HepG2 (cell line): ENCODE measurements around the gene PGS1. TPM values are rescaled to one million over a fixed set of nuclear protein-coding genes. Genes with fewer than 3 reads are reported as not detected.

Experiments
- CREM ChIP-seq, 2 experiments: sonication (generic) in 1 of 2; formaldehyde crosslinking in 1 of 2; IDR thresholded peaks; 2 replicates each; pipeline versions ENCODE4 v1.4.0 to v1.6.1; 2016 to 2020; ENCODE audit warnings: antibody characterized with exemption in 1 of 2, mild to moderate bottlenecking in 1 of 2, missing genetic modification reagents in 1 of 2
- HOXA9 ChIP-seq: sonication (generic); formaldehyde crosslinking; IDR thresholded peaks from 2 replicates; pipeline ENCODE4 v1.8.1; 2022; ENCODE audit warnings: missing genetic modification reagents, mild to moderate bottlenecking, moderate library complexity, borderline replicate concordance
- KLF6 ChIP-seq: IDR thresholded peaks from 2 replicates; pipeline ENCODE4 v1.8.0; 2016; ENCODE audit warnings: missing biosample characterization, missing genetic modification reagents
- PPARG ChIP-seq: conservative IDR thresholded peaks from 2 replicates; pipeline ENCODE4 v1.6.1; 2016; ENCODE audit warnings: missing biosample characterization, missing genetic modification reagents
- SMAD1 ChIP-seq: sonication (generic); formaldehyde crosslinking; IDR thresholded peaks from 2 replicates; pipeline ENCODE4 v1.4.0; 2020; ENCODE audit warnings: missing genetic modification reagents, low read depth, mild to moderate bottlenecking, borderline replicate concordance
- TMF1 ChIP-seq: sonication (generic); formaldehyde crosslinking; IDR thresholded peaks from 2 replicates; pipeline ENCODE4 v1.8.1; 2022; ENCODE audit warnings: low read depth, missing genetic modification reagents
- ZFP37 ChIP-seq: sonication (generic); formaldehyde crosslinking; IDR thresholded peaks from 2 replicates; pipeline ENCODE4 v1.4.0; 2020; ENCODE audit warnings: missing genetic modification reagents, borderline replicate concordance
- ZNF30 ChIP-seq: sonication (generic); formaldehyde crosslinking; IDR thresholded peaks from 2 replicates; pipeline ENCODE4 v1.5.0; 2020; ENCODE audit warnings: mild to moderate bottlenecking, missing genetic modification reagents
- ZNF337 ChIP-seq: sonication (generic); formaldehyde crosslinking; IDR thresholded peaks from 2 replicates; pipeline ENCODE4 v1.5.1; 2020; ENCODE audit warnings: missing genetic modification reagents, low read depth, mild to moderate bottlenecking, borderline replicate concordance
- ZNF501 ChIP-seq: sonication (generic); formaldehyde crosslinking; IDR thresholded peaks from 2 replicates; pipeline ENCODE4 v1.5.1; 2020; ENCODE audit warnings: mild to moderate bottlenecking, moderate library complexity, missing genetic modification reagents
- ZNF552 ChIP-seq: sonication (generic); formaldehyde crosslinking; IDR thresholded peaks from 2 replicates; pipeline ENCODE4 v1.9.0; 2022; ENCODE audit warnings: missing genetic modification reagents, mild to moderate bottlenecking, borderline replicate concordance
- ZNF567 ChIP-seq: sonication (generic); formaldehyde crosslinking; IDR thresholded peaks from 2 replicates; pipeline ENCODE4 v1.8.1; 2023; ENCODE audit warnings: mild to moderate bottlenecking, missing genetic modification reagents, borderline replicate concordance
- ZNF572 ChIP-seq: sonication (generic); formaldehyde crosslinking; IDR thresholded peaks from 2 replicates; pipeline ENCODE4 v1.5.1; 2020; ENCODE audit warnings: mild to moderate bottlenecking, missing genetic modification reagents
- ZNF775 ChIP-seq: sonication (generic); formaldehyde crosslinking; IDR thresholded peaks from 2 replicates; pipeline ENCODE4 v1.4.0; 2020; ENCODE audit warnings: missing genetic modification reagents, mild to moderate bottlenecking, moderate library complexity, borderline replicate concordance
- ZNF780A ChIP-seq: sonication (generic); formaldehyde crosslinking; IDR thresholded peaks from 2 replicates; pipeline ENCODE4 v1.8.0; 2022; ENCODE audit warnings: mild to moderate bottlenecking, missing genetic modification reagents, moderate library complexity
- ZNF816 ChIP-seq: sonication (generic); formaldehyde crosslinking; IDR thresholded peaks from 2 replicates; pipeline ENCODE4 v1.8.0; 2022; ENCODE audit warnings: missing genetic modification reagents, mild to moderate bottlenecking, borderline replicate concordance
- polyA plus RNA-seq, 8 experiments: library from polyadenylated mRNA; depleted of rRNA in 3 of 8; stranded (reverse) in 7 of 8; unstranded in 1 of 8; fragments of >200 nt; fragmentation: Illumina TruSeq in 4 of 8; extraction: Trizol in 4 of 8; gene quantifications; 2 replicates each; pipeline versions ENCODE4 v1.2.1 to v1.2.3, GENCODE V29; 2011 to 2016; ENCODE audit warnings: low read depth in 4 of 8, missing spikeins in 1 of 8, mixed read lengths in 1 of 8; ENCODE audit not compliant: insufficient read depth in 1 of 8
- total RNA-seq, 5 experiments: library from RNA; depleted of rRNA; stranded (reverse); fragments of >200 nt; fragmentation: Illumina TruSeq; extraction: Trizol; gene quantifications; 2 replicates each; pipeline ENCODE4 v1.2.3, GENCODE V29; 2016; ENCODE audit warnings: low read depth in 1 of 5
- TF ChIP-seq, protein P1 (sequence below): sonication (generic); formaldehyde crosslinking; IDR thresholded peaks from 2 replicates; pipeline ENCODE4 v1.5.1; 2020; ENCODE audit warnings: mild to moderate bottlenecking, moderate library complexity, missing genetic modification reagents
- TF ChIP-seq, protein P2 (sequence below): sonication (generic); formaldehyde crosslinking; IDR thresholded peaks from 2 replicates; pipeline ENCODE4 v1.8.0; 2022; ENCODE audit warnings: missing genetic modification reagents, mild to moderate bottlenecking, borderline replicate concordance
- TF ChIP-seq, protein P3 (sequence below): sonication (generic); formaldehyde crosslinking; conservative IDR thresholded peaks from 2 replicates; pipeline ENCODE4 v1.4.0; 2020; ENCODE audit warnings: missing genetic modification reagents
- TF ChIP-seq, protein P4 (sequence below): IDR thresholded peaks from 2 replicates; pipeline ENCODE4 v1.6.1; 2016; ENCODE audit warnings: control low read depth
- TF ChIP-seq, protein P5 (sequence below): sonication (generic); formaldehyde crosslinking; IDR thresholded peaks from 2 replicates; pipeline ENCODE4 v1.9.0; 2022; ENCODE audit warnings: missing genetic modification reagents, mild to moderate bottlenecking, borderline replicate concordance

Gene PGS1
- total and polyA plus RNA-seq, 2 of the 13 experiments (the other 11 are each of a cell fraction or from before 2014, with no cell fraction given), result 25.9 to 31.5 TPM

DNA sequence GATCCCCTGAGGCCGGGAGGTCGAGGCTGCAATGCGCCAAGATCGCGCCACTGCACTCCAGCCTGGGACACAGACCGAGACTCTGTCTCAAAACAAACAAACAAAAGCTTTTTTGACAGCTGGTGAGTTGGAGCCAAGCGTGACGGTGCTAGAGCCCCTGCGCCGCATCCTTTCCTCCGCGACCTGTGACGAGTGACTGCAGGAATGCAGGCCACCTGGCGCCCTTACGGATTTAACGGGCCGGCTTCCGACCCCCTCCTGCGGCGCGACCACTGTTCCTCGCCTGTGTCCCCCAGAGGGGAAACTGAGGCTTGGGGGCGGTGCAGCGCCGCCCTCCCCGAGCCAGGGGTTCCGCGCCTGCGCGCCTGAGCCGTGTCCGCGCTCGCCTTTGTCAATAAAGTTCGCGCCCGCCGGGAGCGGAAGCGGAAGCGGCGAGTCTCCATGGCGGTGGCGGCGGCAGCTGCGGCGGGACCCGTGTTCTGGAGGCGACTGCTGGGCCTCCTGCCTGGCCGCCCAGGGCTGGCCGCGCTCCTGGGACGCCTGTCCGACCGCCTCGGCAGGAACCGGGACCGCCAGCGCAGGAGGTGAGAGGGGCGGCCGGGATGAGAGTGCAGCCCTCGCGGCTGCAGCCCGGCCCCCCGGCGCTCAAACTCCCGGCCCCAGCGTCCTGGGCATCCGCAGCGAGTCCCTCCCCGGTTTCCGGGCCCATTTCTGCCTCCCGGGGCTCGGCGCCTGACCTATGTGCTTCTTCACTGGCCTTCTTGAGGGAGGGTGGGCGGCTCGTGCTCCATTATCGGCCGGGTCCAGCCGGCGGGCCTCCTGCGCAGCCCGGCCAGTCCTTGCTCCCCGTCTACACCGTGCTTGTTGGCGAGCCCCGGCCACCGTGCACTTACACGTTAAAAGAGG is at the start of gene PGS1 (continued):
- TF ChIP-seq HOXA9 (CRISPR knock-in tag) (peak; percentile 73; the same call in 1 of the 2 replicates), KLF6 (CRISPR knock-in tag) (no peak), CREM (IDR thresholded peaks at IDR 0.05) (no peak), CREM (CRISPR knock-in tag; IDR thresholded peaks at IDR 0.05) (no peak), ZNF572 (CRISPR knock-in tag) (no peak), ZNF337 (CRISPR knock-in tag) (0 out of 2 replicates have a peak, but pooled peaks have one; percentile 63), ZNF780A (no peak), ZFP37 (no peak), ZNF567 (peak; percentile 93; the same call in 1 of the 2 replicates), PPARG (CRISPR knock-in tag) (peak; percentile 27; the same call in 1 of the 2 replicates), TMF1 (CRISPR knock-in tag) (peak; percentile 62; the same call in 1 of the 2 replicates), SMAD1 (CRISPR knock-in tag) (peak; percentile 96; the same call in 1 of the 2 replicates), ZNF816 (CRISPR knock-in tag) (peak; percentile 65; the same call in 1 of the 2 replicates), ZNF552 (no peak), ZNF30 (CRISPR knock-in tag) (peak; percentile 34; the same call in 1 of the 2 replicates), ZNF501 (CRISPR knock-in tag) (peak; percentile 97), ZNF775 (CRISPR knock-in tag) (peak; percentile 39; the same call in 1 of the 2 replicates)
- TF ChIP-seq, protein P1, sequence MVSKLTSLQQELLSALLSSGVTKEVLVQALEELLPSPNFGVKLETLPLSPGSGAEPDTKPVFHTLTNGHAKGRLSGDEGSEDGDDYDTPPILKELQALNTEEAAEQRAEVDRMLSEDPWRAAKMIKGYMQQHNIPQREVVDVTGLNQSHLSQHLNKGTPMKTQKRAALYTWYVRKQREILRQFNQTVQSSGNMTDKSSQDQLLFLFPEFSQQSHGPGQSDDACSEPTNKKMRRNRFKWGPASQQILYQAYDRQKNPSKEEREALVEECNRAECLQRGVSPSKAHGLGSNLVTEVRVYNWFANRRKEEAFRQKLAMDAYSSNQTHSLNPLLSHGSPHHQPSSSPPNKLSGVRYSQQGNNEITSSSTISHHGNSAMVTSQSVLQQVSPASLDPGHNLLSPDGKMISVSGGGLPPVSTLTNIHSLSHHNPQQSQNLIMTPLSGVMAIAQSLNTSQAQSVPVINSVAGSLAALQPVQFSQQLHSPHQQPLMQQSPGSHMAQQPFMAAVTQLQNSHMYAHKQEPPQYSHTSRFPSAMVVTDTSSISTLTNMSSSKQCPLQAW, result peak; percentile 80; the same call in 1 of the 2 replicates
- TF ChIP-seq, protein P2, sequence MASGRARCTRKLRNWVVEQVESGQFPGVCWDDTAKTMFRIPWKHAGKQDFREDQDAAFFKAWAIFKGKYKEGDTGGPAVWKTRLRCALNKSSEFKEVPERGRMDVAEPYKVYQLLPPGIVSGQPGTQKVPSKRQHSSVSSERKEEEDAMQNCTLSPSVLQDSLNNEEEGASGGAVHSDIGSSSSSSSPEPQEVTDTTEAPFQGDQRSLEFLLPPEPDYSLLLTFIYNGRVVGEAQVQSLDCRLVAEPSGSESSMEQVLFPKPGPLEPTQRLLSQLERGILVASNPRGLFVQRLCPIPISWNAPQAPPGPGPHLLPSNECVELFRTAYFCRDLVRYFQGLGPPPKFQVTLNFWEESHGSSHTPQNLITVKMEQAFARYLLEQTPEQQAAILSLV (CRISPR knock-in tag), result peak; percentile 73; the same call in 1 of the 2 replicates
- TF ChIP-seq, protein P3, sequence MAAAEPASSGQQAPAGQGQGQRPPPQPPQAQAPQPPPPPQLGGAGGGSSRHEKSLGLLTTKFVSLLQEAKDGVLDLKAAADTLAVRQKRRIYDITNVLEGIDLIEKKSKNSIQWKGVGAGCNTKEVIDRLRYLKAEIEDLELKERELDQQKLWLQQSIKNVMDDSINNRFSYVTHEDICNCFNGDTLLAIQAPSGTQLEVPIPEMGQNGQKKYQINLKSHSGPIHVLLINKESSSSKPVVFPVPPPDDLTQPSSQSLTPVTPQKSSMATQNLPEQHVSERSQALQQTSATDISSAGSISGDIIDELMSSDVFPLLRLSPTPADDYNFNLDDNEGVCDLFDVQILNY, result peak; percentile 89
- TF ChIP-seq, protein P4, sequence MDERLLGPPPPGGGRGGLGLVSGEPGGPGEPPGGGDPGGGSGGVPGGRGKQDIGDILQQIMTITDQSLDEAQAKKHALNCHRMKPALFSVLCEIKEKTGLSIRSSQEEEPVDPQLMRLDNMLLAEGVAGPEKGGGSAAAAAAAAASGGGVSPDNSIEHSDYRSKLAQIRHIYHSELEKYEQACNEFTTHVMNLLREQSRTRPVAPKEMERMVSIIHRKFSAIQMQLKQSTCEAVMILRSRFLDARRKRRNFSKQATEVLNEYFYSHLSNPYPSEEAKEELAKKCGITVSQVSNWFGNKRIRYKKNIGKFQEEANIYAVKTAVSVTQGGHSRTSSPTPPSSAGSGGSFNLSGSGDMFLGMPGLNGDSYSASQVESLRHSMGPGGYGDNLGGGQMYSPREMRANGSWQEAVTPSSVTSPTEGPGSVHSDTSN (CRISPR knock-in tag), result no peak
- TF ChIP-seq, protein P5, sequence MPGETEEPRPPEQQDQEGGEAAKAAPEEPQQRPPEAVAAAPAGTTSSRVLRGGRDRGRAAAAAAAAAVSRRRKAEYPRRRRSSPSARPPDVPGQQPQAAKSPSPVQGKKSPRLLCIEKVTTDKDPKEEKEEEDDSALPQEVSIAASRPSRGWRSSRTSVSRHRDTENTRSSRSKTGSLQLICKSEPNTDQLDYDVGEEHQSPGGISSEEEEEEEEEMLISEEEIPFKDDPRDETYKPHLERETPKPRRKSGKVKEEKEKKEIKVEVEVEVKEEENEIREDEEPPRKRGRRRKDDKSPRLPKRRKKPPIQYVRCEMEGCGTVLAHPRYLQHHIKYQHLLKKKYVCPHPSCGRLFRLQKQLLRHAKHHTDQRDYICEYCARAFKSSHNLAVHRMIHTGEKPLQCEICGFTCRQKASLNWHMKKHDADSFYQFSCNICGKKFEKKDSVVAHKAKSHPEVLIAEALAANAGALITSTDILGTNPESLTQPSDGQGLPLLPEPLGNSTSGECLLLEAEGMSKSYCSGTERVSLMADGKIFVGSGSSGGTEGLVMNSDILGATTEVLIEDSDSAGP (CRISPR knock-in tag), result peak; percentile 96
